AG04450 (cell line): ENCODE measurements around the gene C5orf58. TPM values are rescaled to one million over a fixed set of nuclear protein-coding genes. Genes with fewer than 3 reads are reported as not detected.

ENCODE experiments used
- CTCF ChIA-PET: fragments of 300-600, 350-600 bp; formaldehyde crosslinking; extraction: SDS; loops from one replicate; lab custom pipeline; 2022; ENCODE audit warnings: antibody characterized with exemption, inconsistent platforms; lab: Charles Lee
- POLR2A ChIA-PET: fragments of 350-600 bp; formaldehyde crosslinking; extraction: SDS; loops from one replicate; lab custom pipeline; 2021; ENCODE audit warnings: antibody characterized with exemption, inconsistent platforms; lab: Yijun Ruan, JAX
- DNase-seq: peaks from one replicate; pipeline ENCODE4 v3.0.0-alpha.2; 2011; ENCODE audit warnings: low read depth, low spot score
- H3K27ac ChIP-seq: one replicate; pipeline ENCODE4 v1.5.1; 2012; ENCODE audit warnings: low read depth, low read length, control low read depth
- H3K27me3 ChIP-seq: one replicate; pipeline ENCODE4 v1.6.0; 2012; ENCODE audit warnings: low read length; ENCODE audit not compliant: control insufficient read depth, insufficient read depth
- H3K4me3 ChIP-seq: 2 replicates; pipeline ENCODE4 v1.5.1; 2011; ENCODE audit warnings: mild to moderate bottlenecking, low read depth, low read length, control low read depth
- H3K9me3 ChIP-seq: 2 replicates; pipeline ENCODE4 v1.5.1; 2012; ENCODE audit warnings: low read length; ENCODE audit not compliant: control insufficient read depth, insufficient read depth
- CTCF ChIP-seq: IDR thresholded peaks from 2 replicates; pipeline ENCODE4 v1.5.1; 2011; ENCODE audit warnings: low read depth, low read length, control low read depth, inconsistent platforms
- polyA plus RNA-seq: library from polyadenylated mRNA; depleted of rRNA; stranded (reverse); fragments of >200 nt; gene quantifications from 2 replicates; pipeline ENCODE4 v1.2.3, GENCODE V29; 2011

C5orf58 gene
- polyA plus RNA-seq, 1 experiment = not detected

DNA sequence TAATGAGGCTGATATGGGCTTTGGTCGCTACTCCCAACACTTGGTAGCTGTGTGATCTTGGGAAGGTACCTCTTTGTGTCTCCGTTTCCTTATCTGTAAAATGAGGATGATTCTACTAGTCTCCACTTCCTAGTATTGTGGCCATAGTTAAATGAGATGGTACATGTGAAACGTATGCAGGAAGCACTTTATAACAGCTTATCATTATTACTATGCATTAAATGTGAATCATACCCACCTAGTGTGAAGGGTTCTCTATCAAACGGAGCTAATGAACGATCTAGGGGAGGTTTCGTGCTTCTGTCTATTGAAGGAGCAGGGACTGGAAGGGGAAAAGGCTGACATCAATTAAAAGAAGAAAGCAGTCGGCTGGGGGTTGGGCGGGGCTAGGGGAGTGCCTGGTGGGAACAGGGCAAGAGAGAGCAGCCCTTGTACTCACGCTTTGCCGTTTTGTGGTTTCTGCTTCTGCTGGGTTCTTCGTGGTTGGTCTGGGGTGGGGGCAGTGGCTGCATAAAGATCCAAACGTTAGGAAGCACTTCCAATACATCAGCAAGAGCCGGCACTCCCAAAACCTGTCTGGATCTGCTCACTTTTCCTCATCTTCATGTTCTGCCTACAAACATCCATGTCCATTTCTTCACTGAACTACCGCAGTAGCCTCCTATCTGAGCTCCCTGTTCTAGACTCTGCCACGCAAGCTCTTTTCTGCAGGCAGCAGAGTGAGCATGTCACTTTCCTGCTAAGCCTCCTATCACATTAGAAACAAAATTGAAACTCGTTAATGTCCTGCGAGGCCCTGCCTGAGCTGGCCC lies 34.0 kb downstream of the C5orf58 start:
- no peaks in the 10 kb centered on the region for H3K9me3 ChIP-seq
- ChIA-PET POLR2A (no interaction called here), CTCF (interaction anchor here (0.6 to 5.3 kb wide), 11 partner anchors 10 to 367 kb away, joined by 3 to 33 read pairs (median 5); no protein-coding TSS in a partner anchor)
- H3K27me3 ChIP-seq = peaks cover 14% of the 10 kb centered on the region
- no peak overlapping the region for H3K27ac ChIP-seq
- no peak for TF ChIP-seq CTCF
- no peak overlapping the region for H3K4me3 ChIP-seq
- no peak for DNase-seq

- DNase-seq = peak; percentile 27
- H3K4me3 ChIP-seq = no peak overlapping the region
- CTCF ChIA-PET = interaction anchor here (0.5 to 5.3 kb wide), 14 partner anchors 9 to 471 kb away, joined by 3 to 33 read pairs (median 4); no protein-coding TSS in a partner anchor
- H3K27ac ChIP-seq = no peak overlapping the region
- H3K9me3 ChIP-seq = no peaks in the 10 kb centered on the region
- POLR2A ChIA-PET = no interaction called here
- H3K27me3 ChIP-seq = peaks cover 14% of the 10 kb centered on the region
- TF ChIP-seq CTCF = peak; percentile 83
These were observed 34.8 kb downstream of the C5orf58 start for GRCh38 chr5:170267431-170268152.

DNA sequence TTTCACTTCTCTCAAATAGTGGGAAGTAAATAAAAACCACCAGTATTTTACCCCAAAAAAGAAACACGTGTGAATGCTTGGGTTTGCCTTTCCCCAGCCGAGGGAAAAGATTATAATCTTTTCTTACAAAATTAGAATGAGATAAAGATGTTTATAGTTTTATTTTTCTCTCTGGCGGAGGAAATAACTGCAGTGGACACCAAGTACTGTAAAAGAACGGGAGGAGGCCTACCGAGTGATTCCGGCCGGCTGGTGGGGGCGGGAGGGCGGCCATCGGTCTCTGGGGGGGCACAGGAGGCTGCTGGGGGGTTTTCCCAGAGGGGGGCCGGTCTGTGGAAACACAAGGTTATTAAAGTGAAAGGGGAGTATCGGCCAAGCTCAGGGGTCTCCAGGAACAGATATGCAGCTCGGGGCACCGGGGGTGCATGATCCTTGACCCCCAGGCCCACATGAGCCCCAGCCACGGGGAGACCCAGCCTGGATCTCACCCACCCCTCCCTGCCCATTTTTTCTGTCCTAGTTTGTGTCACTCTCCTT lies 35.4 kb downstream of the C5orf58 start:
- no peaks in the 10 kb centered on the region for H3K9me3 ChIP-seq
- DNase-seq = no peak
- H3K4me3 ChIP-seq = no peak overlapping the region
- POLR2A ChIA-PET = no interaction called here
- H3K27me3 ChIP-seq = peaks cover 14% of the 10 kb centered on the region
- TF ChIP-seq CTCF = no peak
- no peak overlapping the region for H3K27ac ChIP-seq
- CTCF ChIA-PET = interaction anchor here (0.7 to 5.3 kb wide), 11 partner anchors 8 to 372 kb away, joined by 3 to 33 read pairs (median 4); no protein-coding TSS in a partner anchor

DNA sequence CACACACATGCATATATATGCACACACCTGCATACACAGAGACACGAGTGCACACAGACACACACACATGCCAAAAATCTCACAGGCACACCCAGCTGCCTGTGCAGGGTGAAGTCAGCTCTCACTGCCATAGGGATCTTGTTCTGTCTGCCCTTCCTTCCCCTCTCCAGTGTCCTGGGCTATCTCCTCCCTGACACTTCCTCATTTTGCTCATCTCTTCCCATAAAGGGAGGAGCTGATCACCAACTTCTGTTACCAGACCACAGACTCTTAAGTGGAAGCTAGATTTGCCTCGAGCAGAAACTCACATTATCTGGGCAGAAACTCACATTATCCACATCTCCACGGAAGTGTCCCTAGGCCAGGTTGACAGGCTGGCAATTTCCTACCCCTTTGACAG lies 36.1 kb downstream of the C5orf58 start:
- CTCF ChIA-PET = interaction anchor here (0.5 to 5.3 kb wide), 3 partner anchors 47 to 151 kb away, joined by 4 to 33 read pairs (median 4); no protein-coding TSS in a partner anchor
- POLR2A ChIA-PET = no interaction called here
- no peaks in the 10 kb centered on the region for H3K9me3 ChIP-seq
- DNase-seq = no peak
- TF ChIP-seq CTCF = no peak
- peaks cover 14% of the 10 kb centered on the region for H3K27me3 ChIP-seq
- H3K27ac ChIP-seq = no peak overlapping the region
- H3K4me3 ChIP-seq = no peak overlapping the region
